ENCODE data around the gene KCNIP4.

Gene KCNIP4

GRCh38 chr4:21248331-21248730 lies 700.2 kb downstream of the KCNIP4 start:
- H3K36me3 ChIP-seq (ENCODE audit: insufficient read depth, low read length): no peaks in the 10 kb centered on the region
- no peaks in the 10 kb centered on the region for H3K9me3 ChIP-seq (ENCODE audit: insufficient read depth, low read depth, low read length)
- H3K27ac ChIP-seq (ENCODE audit: low read depth, low read length): no peak overlapping the region
- no peak overlapping the region for H3K9ac ChIP-seq (ENCODE audit: low read depth, low read length)
- 91% methylated on average over 4 of the region's 4 CpGs for WGBS
- no peaks in the 10 kb centered on the region for H3K27me3 ChIP-seq (ENCODE audit: insufficient read depth, low read length)
- H3K4me3 ChIP-seq (ENCODE audit: low read length): no peak overlapping the region
- H3K4me1 ChIP-seq (ENCODE audit: insufficient read depth, low read length): no peaks in the 10 kb centered on the region

- H3K9me3 ChIP-seq (ENCODE audit: insufficient read depth, low read depth, low read length): no peaks in the 10 kb centered on the region
- 92% methylated on average over 2 of the region's 2 CpGs for WGBS
- no peaks in the 10 kb centered on the region for H3K4me1 ChIP-seq (ENCODE audit: insufficient read depth, low read length)
- H3K36me3 ChIP-seq (ENCODE audit: insufficient read depth, low read length): no peaks in the 10 kb centered on the region
- no peak overlapping the region for H3K27ac ChIP-seq (ENCODE audit: low read depth, low read length)
- no peaks in the 10 kb centered on the region for H3K27me3 ChIP-seq (ENCODE audit: insufficient read depth, low read length)
- H3K4me3 ChIP-seq (ENCODE audit: low read length): no peak overlapping the region
- H3K9ac ChIP-seq (ENCODE audit: low read depth, low read length): no peak overlapping the region
Observed at GRCh38 chr4:21242163-21242562, 706.4 kb downstream of the KCNIP4 start.

GRCh38 chr4:21226637-21227538 lies 721.7 kb downstream of the KCNIP4 start:
- H3K9ac ChIP-seq (ENCODE audit: low read depth, low read length): no peak overlapping the region
- no peaks in the 10 kb centered on the region for H3K4me1 ChIP-seq (ENCODE audit: insufficient read depth, low read length)
- H3K4me3 ChIP-seq (ENCODE audit: low read length): no peak overlapping the region
- no peaks in the 10 kb centered on the region for H3K36me3 ChIP-seq (ENCODE audit: insufficient read depth, low read length)
- H3K9me3 ChIP-seq (ENCODE audit: insufficient read depth, low read depth, low read length): no peaks in the 10 kb centered on the region
- WGBS: 95% methylated on average over 2 of the region's 2 CpGs
- no peak overlapping the region for H3K27ac ChIP-seq (ENCODE audit: low read depth, low read length)
- no peaks in the 10 kb centered on the region for H3K27me3 ChIP-seq (ENCODE audit: insufficient read depth, low read length)

DNA sequence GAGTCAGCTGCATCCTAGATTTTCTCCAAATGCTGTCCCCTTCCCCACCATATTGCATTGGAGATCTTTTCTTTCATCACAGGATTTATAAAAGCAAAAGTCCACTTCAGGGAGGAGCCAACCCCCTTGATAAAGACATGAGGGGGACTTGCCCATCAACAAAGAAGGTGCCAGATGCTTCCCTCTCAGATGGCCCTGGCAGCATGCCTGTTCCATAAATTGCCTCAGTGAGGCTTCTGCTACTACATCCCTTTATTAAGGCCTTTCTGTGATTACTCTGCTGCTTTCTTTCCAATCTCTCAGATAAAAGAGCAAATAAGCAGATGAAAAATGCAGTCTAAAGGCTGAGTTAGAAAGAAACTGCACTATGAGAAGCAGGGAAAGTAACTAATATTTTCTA lies 736.7 kb downstream of the KCNIP4 start:
- H3K36me3 ChIP-seq (ENCODE audit: insufficient read depth, low read length): no peaks in the 10 kb centered on the region
- H3K9ac ChIP-seq (ENCODE audit: low read depth, low read length): no peak overlapping the region
- H3K4me3 ChIP-seq (ENCODE audit: low read length): no peak overlapping the region
- no peaks in the 10 kb centered on the region for H3K9me3 ChIP-seq (ENCODE audit: insufficient read depth, low read depth, low read length)
- no peaks in the 10 kb centered on the region; the same call in 1 of the 2 replicates for H3K4me1 ChIP-seq (ENCODE audit: insufficient read depth, low read length)
- H3K27me3 ChIP-seq (ENCODE audit: insufficient read depth, low read length): no peaks in the 10 kb centered on the region
- H3K27ac ChIP-seq (ENCODE audit: low read depth, low read length): no peak overlapping the region

DNA sequence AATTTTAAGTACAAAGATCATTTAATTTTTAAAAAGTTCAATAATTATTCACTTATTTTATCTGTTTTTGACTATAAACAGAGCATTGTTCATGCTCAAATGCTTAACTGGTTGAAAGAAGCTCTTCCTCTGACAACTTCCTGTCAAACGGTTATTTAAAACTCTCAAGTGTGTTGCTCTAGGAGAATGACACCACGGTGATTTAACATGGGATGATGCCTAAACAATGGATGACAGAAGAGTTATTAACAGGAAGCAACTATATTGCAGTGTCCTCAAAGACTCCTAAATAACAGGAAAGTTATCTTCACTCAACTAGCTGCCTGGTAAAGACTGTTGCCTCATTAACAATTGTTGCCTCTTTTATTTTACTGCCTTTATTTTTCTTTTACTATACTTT lies 738.7 kb downstream of the KCNIP4 start:
- Histone ChIP-seq H3K4me3 (ENCODE audit: low read length) (no peak overlapping the region), H3K9me3 (ENCODE audit: insufficient read depth, low read depth, low read length) (no peaks in the 10 kb centered on the region), H3K27ac (ENCODE audit: low read depth, low read length) (no peak overlapping the region), H3K9ac (ENCODE audit: low read depth, low read length) (no peak overlapping the region), H3K36me3 (ENCODE audit: insufficient read depth, low read length) (no peaks in the 10 kb centered on the region), H3K27me3 (ENCODE audit: insufficient read depth, low read length) (no peaks in the 10 kb centered on the region), H3K4me1 (ENCODE audit: insufficient read depth, low read length) (no peaks in the 10 kb centered on the region)
- WGBS: 83% methylated on average over 2 of the region's 2 CpGs

DNA sequence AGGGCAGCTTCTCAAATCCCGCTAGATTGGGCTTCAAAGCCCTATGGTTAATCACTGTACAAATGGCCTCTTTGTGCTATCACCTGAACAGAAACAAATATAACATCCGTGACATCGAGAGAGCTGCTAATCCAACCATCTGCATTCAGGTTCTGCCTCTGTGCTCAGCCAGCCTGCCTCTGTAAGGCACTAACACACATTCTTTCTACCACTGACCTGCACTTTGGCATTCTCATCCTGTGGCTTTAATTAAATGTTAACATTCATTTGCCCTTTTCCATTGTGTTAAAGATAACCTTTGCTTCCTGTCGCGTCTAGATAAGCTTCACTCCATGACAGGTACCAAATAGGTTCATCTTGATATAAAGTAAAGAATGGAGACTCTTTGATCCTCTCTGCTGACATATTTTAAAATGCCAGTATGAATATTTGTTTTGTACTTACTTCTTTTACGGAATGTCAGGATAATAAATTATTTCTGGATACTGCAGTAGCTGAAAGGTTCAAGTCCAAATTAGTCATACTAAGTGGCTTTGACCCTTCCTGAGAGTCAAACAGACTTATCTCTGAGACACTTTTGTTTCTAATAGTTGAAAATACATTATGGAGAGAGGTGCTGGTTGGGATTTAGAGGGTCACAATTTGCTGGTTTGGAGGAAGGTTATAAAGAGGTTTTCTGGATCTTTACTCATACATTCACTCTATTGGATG lies 742.6 kb downstream of the KCNIP4 start:
- no peak overlapping the region for H3K9ac ChIP-seq (ENCODE audit: low read depth, low read length)
- peak overlapping the region; percentile 17; the same call in 1 of the 2 replicates for H3K27ac ChIP-seq (ENCODE audit: low read depth, low read length)
- H3K9me3 ChIP-seq (ENCODE audit: insufficient read depth, low read depth, low read length): no peaks in the 10 kb centered on the region
- H3K4me3 ChIP-seq (ENCODE audit: low read length): no peak overlapping the region
- no peaks in the 10 kb centered on the region for H3K27me3 ChIP-seq (ENCODE audit: insufficient read depth, low read length)
- no peaks in the 10 kb centered on the region for H3K4me1 ChIP-seq (ENCODE audit: insufficient read depth, low read length)
- 85% methylated on average over 6 of the region's 6 CpGs for WGBS
- no peaks in the 10 kb centered on the region for H3K36me3 ChIP-seq (ENCODE audit: insufficient read depth, low read length)

GRCh38 chr4:21203416-21203815 lies 745.2 kb downstream of the KCNIP4 start:
- Histone ChIP-seq H3K9me3 (ENCODE audit: insufficient read depth, low read depth, low read length) (no peaks in the 10 kb centered on the region), H3K4me3 (ENCODE audit: low read length) (no peak overlapping the region), H3K9ac (ENCODE audit: low read depth, low read length) (no peak overlapping the region), H3K36me3 (ENCODE audit: insufficient read depth, low read length) (no peaks in the 10 kb centered on the region), H3K27me3 (ENCODE audit: insufficient read depth, low read length) (no peaks in the 10 kb centered on the region), H3K4me1 (ENCODE audit: insufficient read depth, low read length) (no peaks in the 10 kb centered on the region), H3K27ac (ENCODE audit: low read depth, low read length) (no peak overlapping the region)
- 100% methylated on average over 1 of the region's 1 CpG for WGBS

DNA sequence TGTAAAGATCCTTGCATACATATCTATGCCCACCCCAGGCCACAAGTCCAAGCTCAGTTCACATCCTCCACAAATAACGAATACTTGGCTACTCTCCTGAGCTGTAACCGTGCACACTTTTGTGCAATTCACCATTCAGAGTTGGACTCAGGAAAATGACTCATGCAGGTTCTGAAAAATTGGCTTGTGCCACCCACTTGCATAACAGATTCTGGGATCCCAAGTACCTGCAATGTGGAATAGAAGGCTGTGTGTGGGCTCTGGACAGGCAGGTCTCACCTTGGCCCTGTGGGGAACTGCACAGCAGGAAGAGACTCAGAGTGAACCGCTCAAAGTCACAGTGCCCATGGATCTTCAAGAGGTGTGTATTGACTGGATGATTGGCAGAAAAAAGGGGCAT lies 745.6 kb downstream of the KCNIP4 start:
- no peaks in the 10 kb centered on the region for H3K9me3 ChIP-seq (ENCODE audit: insufficient read depth, low read depth, low read length)
- H3K9ac ChIP-seq (ENCODE audit: low read depth, low read length): no peak overlapping the region
- WGBS: 89% methylated on average over 3 of the region's 3 CpGs
- no peak overlapping the region for H3K27ac ChIP-seq (ENCODE audit: low read depth, low read length)
- no peaks in the 10 kb centered on the region for H3K4me1 ChIP-seq (ENCODE audit: insufficient read depth, low read length)
- no peaks in the 10 kb centered on the region for H3K27me3 ChIP-seq (ENCODE audit: insufficient read depth, low read length)
- H3K4me3 ChIP-seq (ENCODE audit: low read length): no peak overlapping the region
- no peaks in the 10 kb centered on the region for H3K36me3 ChIP-seq (ENCODE audit: insufficient read depth, low read length)

- H3K36me3 ChIP-seq (ENCODE audit: insufficient read depth, low read length): no peaks in the 10 kb centered on the region
- no peaks in the 10 kb centered on the region for H3K27me3 ChIP-seq (ENCODE audit: insufficient read depth, low read length)
- H3K9me3 ChIP-seq (ENCODE audit: insufficient read depth, low read depth, low read length): no peaks in the 10 kb centered on the region
- H3K4me3 ChIP-seq (ENCODE audit: low read length): no peak overlapping the region
- H3K9ac ChIP-seq (ENCODE audit: low read depth, low read length): no peak overlapping the region
- H3K27ac ChIP-seq (ENCODE audit: low read depth, low read length): no peak overlapping the region
- H3K4me1 ChIP-seq (ENCODE audit: insufficient read depth, low read length): no peaks in the 10 kb centered on the region
- WGBS: 92% methylated on average over 4 of the region's 4 CpGs
Observed at GRCh38 chr4:21198683-21199082, 749.9 kb downstream of the KCNIP4 start.

DNA sequence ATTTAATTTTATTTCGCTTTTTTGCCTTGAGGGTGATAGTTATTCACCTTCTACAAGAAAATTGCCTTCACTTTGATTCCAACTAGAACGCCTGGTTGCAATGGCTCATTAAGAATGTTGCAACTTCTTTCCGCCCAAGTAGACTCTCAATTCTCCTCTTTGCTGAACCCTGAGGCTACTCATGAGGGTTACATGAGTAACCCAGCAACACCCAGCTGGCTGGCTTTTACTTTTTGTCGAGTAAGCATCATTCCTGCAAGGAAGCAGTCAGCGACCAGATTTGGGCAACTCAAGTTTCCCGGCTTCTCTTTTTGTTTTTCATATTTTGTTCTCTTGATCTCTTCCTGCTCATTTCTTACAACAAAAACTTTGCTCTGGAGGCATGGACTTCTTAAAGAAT lies 752.9 kb downstream of the KCNIP4 start:
- no peaks in the 10 kb centered on the region for H3K27me3 ChIP-seq (ENCODE audit: insufficient read depth, low read length)
- WGBS: 85% methylated on average over 5 of the region's 6 CpGs
- no peak overlapping the region for H3K27ac ChIP-seq (ENCODE audit: low read depth, low read length)
- no peak overlapping the region for H3K9ac ChIP-seq (ENCODE audit: low read depth, low read length)
- no peak overlapping the region for H3K4me3 ChIP-seq (ENCODE audit: low read length)
- 0 out of 2 replicates have a peak, but pooled peaks cover 4% of the 10 kb centered on the region for H3K4me1 ChIP-seq (ENCODE audit: insufficient read depth, low read length)
- no peaks in the 10 kb centered on the region for H3K36me3 ChIP-seq (ENCODE audit: insufficient read depth, low read length)
- H3K9me3 ChIP-seq (ENCODE audit: insufficient read depth, low read depth, low read length): no peaks in the 10 kb centered on the region

DNA sequence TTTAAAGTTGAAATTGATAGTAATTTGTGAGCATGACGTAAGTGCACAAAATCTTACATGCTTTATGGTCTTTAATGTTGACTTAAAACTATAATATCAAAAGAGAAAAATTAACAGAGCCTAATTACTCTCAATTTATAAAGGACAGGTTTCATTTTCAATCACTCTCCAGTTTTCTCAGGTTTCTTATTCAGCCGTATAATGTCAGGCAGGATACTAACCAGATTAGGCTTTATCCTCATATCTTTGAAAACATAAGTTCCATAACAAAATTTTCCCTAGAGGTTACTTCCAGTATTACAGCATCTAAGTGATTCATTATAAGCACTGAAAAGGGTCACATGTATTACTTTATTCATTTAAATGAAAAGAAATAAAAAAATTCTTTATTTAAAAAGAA lies 756.2 kb downstream of the KCNIP4 start:
- Histone ChIP-seq H3K27me3 (ENCODE audit: insufficient read depth, low read length) (no peaks in the 10 kb centered on the region), H3K27ac (ENCODE audit: low read depth, low read length) (no peak overlapping the region), H3K4me1 (ENCODE audit: insufficient read depth, low read length) (peaks cover 9% of the 10 kb centered on the region; the same call in 1 of the 2 replicates), H3K9ac (ENCODE audit: low read depth, low read length) (no peak overlapping the region), H3K9me3 (ENCODE audit: insufficient read depth, low read depth, low read length) (no peaks in the 10 kb centered on the region), H3K36me3 (ENCODE audit: insufficient read depth, low read length) (no peaks in the 10 kb centered on the region), H3K4me3 (ENCODE audit: low read length) (no peak overlapping the region)
- 98% methylated on average over 1 of the region's 2 CpGs for WGBS

Data from HUES64 (cell line).